ENCODE measurements around the gene SUPV3L1. TPM values are rescaled to one million over a fixed set of nuclear protein-coding genes. Genes with fewer than 3 reads are reported as not detected.

Gene SUPV3L1
- total RNA-seq, 1 experiment from 2014 or later, result 47.8 TPM

Other genes with a start within 250 kb of the SUPV3L1 start
- gene DDX21, start 224.1 kb upstream of the SUPV3L1 start, total RNA-seq (2022), result 135 and 144 TPM in 2 replicates
- gene KIFBP, start 191.4 kb upstream of the SUPV3L1 start, total RNA-seq (2022), result 36.7 and 40.0 TPM in 2 replicates
- gene SRGN, start 92.1 kb upstream of the SUPV3L1 start, total RNA-seq (2022), result not detected in 2 replicates
- 77.1 and 80.3 TPM in 2 replicates for gene VPS26A, start 56.1 kb upstream of the SUPV3L1 start, total RNA-seq (2022)
- 112 and 113 TPM in 2 replicates for gene HKDC1, start 40.1 kb downstream of the SUPV3L1 start, total RNA-seq (2022)
- gene HK1, start 98.3 kb downstream of the SUPV3L1 start, total RNA-seq (2022), result 58.8 and 61.0 TPM in 2 replicates
- 0.26 and 0.34 TPM in 2 replicates for gene TACR2, start 236.7 kb downstream of the SUPV3L1 start, total RNA-seq (2022)

Measured in Calu3 (cell line).